HG02610 (cell line): Measurements from ENCODE around the gene HOXB2.

ENCODE experiments used
- ATAC-seq: cut with Tn5 transposase; IDR thresholded peaks from one replicate; pipeline ENCODE4 v1.9.1; 2021; ENCODE audit warnings: mild to moderate bottlenecking, moderate library complexity; ENCODE audit not compliant: unreplicated experiment

Gene HOXB2

DNA sequence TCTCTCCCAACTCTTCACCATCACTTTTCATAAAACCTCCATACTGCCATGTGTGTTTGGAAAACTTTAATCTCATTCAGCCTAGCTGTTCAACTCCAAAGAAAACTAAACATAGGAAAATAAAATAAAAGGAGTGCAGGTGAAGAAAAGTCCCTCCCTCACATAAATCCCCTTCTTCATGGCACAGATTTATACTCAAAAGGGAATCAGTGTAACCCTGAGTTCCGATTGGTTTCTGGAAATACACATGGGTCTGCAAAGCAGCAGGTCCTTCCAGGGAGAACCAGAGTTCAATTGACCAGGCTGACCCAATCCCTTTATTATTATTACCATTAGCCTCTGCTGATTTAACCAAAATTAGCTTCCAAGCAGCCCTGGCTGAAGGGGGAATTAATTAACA lies 8.9 kb upstream of the HOXB2 start:
- no peak for ATAC-seq

DNA sequence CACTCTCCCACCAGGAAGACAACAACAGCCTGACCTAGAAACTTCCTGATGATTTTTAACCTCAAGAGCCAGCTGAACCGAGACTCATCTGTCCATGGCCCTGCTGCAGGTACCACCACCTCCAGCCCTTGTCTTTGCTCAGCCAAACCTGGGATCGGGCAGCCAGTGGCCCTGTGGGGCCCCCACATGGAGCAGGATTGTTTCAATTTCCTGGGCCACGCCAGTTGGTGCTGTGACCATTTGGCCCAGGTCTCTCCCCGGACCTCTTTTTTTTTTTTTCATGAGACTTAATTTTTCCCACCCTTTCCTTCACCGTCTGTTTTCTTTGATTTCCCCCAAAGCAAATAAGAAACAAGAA lies 8.3 kb upstream of the HOXB2 start:
- no peak for ATAC-seq

DNA sequence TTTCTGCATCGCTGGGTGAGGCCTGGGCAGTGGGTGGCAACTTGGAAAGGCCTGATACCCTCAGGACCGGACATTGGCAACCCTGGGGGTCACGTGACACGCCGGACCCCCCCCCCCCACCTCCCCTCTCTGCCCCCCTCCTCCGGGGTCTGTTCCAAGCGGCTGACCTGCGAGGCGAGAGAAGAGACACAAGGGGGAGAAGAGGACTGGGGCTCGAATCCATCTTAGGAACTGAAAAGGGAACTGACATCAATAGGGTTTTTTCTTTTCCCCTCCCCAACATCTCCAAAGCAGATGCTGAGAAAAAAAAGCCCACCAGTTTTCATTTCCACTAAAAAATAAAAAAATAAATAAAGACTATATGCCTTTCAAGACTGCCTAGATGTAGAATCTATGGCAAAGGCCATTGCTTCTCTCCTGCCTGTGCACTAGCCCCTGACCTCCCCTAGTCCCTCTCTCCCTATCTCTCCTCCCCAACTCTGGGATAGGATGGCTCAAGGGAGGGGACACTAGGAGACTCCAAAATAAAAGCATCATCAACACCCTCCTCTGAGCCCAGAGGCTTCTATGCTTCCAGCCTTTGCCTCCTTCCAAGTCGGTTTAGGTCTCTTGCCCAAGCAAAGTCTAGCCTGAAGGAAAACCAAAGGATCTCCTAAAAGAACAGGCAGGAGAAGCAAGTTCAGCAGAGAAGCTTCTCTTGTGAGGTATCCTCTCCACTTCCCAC lies 7.7 kb upstream of the HOXB2 start:
- ATAC-seq, result no peak

DNA sequence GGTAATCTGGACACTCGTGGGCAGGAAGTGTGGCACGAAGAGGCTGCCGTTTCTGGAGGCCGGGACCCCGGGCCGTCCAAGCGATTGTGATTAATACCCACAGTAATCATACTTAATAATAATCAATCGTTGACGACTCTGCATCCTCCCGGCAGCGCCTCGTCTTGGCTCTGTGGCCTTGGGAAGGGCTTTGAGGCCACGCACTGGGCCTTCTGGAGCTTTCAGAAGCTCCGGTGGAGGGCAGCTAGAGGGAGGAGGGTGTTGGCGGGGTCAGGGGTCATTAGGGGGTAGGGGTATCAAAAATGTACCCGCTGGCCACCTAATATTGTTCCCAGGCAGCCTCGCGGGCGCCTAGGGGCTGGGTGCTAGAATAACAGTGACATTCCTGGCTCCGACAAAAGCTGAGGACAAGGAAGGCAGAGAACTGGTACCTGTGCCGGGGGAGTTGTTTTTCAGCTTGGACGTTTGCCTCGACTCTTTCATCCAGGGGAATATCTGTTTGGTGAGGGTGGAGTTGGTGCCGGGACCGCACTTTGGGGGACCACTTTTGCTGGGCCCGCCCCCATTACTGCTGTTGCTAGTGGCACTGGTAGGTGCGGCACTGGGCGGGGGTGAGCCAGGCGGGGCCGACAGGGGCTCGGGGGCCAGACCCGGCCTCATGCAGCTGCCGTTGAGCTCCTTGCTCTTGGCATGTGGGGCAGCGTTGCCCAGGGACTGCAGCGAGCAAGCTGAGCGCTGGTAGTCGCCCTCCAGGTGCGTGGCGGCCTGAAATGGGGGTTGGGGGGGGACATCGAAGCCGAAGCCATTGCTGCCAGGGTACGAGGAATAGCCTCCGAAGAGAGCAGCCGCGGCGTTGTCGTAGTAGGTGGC lies 6.9 kb upstream of the HOXB2 start:
- ATAC-seq, result no peak

DNA sequence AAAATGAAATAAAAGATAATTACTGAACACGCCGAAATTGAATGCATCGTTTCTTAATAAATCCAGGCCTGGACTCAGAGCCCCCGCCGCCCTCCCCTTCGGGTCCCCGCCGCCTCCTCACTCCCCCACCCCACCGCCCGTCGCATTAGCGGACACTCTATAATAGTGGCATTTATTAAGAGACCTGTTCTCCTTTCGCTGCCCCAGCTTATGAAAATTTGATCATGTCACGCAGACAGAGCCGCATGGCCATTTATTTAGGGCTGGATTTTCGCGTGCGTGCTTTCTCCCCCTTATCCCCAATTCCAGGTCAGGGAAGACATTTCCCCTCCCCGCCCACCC lies 6.3 kb upstream of the HOXB2 start:
- no peak for ATAC-seq

DNA sequence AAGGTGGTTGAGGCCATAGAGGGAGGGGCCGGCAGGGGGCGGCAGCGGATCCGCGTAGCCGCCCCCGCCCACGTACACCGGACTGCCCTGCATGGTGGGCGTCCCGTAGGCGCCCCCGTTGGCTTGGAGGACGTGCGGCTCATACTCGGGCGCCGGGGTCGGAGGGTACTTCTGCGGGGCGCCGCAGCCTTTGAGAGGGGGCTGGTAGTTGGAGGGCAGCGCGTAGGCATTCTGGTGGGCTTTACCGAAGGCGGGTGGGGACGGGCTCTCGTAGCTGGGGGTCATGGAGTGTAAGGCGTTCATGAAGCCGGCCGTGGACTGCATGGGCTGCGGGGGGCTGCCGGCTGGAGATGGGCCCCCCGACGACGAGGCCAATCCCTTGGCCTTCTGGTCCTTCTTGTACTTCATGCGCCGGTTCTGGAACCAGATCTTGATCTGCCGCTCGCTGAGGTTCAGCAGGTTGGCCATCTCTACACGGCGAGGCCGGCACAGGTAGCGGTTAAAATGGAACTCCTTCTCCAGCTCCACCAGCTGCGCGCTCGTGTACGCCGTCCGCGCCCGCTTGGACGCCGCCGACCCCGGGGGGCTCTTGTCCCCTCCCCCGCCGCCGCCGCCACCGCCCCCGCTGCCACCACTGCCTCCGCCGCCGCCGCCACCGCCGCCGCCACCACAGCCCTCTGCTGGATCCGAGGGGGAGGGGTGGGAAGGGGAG lies 5.7 kb upstream of the HOXB2 start:
- ATAC-seq, result no peak

DNA sequence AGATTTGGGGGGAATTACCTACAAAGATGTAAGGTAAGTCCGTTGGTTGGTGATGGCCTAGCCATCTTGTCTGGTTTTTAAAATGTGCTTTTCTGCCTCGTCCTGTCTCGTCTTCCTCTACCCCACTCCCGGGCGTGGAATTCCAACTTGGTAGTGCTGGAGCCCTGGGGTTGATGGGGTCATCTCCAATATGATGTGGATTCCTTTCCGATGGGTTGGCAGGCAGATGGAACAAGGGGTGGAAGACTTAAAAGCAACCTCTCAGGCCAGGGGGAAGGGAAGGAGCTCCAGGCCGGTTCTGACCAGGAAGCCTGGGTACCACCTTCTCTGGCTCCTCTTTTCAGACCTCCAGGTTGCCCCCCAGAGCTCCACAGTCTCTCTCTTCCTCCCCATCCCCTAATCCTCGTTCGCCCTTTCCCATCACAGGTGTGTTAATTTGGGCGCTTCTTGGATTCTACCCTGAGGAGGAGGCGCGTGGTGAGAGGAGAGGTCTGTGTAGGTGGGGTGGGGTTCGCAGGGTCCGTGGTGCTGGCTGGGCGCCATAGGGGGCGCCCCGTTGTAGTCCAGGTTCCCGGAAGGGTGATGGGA lies 5.1 kb upstream of the HOXB2 start:
- ATAC-seq, result no peak

DNA sequence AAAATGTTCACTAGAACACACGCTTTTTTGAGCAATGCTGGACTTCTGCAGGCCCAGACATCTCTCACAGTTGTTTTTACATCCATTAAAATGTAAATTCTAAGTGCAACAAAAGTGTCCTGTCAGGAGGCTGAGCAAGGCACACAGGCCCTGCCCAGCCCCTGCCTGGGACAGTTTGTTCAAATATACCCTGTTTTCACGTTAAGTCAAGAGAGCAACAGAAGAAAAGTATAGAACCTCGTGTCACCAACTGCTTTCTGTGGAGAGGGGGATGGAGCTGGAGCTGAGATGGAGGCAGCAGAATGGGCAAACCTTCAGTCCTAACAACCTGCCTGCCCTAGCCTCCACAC lies 4.3 kb upstream of the HOXB2 start:
- no peak for ATAC-seq

DNA sequence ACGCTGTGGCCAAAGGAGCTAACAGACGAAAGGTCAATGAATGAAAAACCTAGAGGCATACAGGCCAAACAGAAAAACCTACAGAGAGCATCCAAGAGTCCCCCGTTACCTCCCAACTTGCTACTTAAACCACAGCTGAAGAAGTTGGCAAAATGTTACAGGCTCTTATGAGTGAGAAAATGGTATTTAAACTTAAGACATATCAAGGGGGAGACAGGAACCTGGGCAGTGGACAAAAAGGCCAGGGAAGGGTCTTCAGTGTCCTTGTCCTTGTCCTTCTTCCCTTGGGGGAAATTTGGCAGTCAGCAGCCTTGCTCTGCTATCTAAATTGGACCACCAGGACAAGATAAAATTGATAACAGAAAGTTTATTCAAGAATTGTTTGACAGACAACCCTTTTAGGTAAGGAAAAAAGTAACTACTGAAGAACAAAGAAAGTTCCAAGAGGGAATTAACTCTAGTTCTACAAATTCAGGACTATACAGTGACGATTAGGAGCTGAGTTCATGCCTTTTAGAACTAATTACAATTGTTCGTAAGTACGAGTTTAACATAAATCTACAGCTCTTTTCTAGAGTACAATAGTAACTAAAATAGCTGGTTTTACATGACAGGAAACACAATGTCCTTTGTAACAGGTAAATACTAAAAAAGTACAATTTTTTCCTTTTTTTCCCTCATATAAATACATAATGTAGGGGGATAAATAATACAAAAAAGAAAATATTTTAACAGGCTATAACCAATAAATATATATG lies 3.8 kb upstream of the HOXB2 start:
- no peak for ATAC-seq

DNA sequence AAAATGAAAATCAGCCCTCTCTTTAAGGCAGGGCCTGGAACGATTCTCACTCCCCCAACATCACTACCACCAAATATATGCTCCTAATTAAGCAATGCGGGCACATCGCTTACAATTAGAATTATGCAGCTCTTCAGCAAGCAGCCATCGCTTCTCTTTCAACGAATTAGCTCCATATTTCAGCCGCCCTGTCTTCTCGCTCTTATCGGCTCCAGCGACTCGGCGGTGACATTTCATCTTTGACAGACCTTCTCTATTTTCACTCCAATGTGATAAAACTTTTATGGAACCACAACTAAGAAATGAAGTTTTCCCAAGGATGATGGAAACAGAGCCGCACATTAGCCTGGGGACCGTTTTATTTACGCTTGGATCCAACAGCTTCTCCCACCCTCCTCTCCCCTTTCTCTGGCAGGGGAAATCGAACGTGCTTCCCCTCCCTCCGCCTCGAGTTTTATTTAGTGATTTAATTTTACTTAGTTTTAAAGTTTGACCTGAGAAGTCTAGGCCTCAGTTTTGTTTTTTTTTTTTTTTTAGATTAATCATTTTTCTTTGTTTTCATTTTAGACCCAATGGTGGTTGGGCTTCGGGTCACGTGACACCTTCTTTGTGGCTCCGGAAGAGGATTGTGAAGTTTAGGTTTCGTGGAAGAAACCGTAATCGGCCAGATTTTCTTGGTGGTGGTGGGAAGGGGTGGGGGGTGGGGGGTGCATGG lies 3.1 kb upstream of the HOXB2 start:
- ATAC-seq, result no peak

DNA sequence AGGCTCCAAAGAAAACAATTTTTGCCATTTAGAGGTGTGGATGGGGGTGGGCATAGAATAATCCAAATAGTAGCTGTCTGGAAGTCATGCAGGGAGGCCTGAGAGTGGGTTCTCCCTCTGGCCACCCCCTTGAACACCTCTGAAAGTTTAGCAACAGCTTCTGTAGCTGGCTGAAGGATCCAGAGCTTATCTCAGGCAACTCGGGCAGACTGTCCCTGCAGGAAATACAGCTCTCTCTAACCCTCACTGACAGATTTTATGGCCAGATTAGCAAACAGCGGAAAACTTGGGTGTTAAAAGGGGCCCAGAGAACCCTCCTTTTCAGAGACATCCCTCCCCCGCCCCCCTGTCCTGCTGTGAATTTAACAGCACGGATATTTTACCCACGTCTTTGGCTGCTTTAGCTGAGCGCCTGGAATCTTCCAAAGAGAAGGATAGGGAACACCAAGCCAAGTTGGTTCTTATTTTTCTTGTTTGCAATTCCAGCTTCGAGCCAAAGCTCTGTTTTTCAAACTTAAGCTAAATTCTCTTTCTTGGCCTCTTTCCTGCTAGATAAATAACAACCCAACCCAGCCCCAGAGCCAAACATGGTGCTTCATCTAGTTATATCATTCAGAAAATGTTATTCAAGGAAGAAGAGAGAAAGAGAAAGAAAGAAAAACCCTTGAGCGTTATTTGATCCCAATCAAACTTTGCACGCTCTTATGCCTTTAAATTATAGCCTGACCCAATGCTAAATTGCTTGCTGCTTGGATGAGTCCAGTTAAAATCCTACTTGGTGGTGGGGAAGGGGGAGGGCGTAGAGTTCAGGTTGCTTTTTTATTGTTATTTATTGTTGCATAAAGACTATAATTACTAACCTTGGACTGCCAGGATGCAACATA lies 2.3 kb upstream of the HOXB2 start:
- no peak for ATAC-seq

DNA sequence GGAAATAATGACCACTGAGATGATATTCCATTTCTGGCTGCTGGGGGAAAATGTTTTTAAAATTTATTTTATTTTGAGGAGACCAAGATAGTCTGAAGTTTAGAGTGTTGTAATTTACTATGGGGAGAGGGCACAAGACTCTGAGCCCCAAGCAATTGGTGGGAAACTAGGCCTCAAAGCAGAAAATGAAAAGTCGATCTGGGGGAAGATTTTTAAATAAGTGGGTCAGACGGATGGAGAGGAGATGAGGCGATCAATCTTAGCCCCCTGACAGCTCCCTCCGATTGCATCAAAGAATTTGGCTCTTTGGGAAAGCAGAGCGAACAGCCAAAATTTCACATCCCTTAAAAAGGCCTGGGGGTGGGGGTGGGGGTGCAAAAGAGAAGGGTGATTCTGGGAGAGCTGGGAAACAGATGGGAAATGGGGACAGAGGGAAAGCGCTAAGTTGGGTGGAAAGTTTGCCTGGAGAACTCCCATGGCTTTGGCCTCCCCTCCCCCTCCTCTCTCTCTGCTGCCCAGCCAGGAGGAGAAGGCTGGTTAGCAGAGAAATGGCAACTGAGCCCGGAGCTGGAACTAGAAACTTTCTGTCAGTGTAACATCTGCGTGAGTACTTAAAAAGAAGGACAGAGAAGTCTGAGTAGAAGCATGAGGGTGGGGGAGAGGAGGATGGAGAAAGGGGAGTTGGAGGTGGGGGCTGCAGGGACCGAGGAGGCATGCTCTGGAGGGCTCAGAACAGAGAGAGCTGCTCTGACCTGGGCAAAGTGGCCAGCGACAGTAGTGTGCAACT lies 1.4 kb upstream of the HOXB2 start:
- no peak for ATAC-seq

DNA sequence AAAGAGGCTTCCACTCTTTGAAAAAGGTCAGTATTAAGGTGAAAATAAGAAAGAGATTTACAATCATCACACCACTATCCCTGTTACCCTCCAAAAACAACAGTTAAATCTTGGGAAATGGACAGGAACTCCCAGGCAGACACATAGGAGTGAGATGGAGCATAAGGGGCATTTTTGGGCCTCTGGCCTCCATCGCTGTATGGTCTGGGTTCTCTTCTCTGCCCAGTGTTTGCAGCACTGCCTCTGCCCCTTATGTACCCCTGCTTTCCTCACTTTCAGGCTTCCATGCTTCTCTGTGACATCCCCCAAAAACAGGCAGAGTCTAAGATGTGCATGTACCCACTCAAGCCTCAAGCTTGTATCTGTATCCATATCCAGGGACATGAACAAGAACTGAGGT lies 630 bp upstream of the HOXB2 start:
- ATAC-seq, result no peak

DNA sequence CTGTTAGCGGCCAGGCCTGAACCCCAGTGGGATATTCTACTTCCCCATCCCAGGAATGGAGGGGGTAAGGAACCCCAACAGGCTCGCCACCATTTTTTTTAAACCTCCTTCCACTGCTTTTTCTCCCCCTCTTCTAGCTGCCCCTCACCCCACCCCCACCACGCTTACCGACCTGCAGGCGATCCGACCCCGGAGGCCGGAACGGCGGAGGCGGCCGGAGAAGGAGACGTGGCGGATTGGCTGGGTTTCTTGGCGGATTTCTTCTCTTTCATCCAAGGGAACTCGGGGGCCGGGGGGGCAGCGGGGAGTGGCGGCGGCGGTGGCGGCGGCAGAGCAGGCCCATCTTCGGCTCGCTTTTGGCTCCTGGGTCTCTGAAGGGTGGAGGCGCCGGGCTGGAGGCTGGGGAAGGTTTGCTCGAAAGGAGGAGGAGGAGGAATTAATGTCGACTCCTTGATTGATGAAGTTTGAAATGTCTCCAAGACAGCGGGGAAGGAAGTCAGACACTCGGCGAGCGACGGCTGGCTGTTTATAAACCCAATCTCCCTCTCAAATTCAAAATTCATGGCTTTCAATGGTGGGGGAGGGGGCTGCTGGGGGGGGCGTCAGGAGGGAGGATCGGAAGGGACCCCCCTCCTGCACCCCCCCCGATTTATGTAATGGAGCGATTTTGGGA lies 424 bp downstream of the HOXB2 start:
- ATAC-seq, result no peak

DNA sequence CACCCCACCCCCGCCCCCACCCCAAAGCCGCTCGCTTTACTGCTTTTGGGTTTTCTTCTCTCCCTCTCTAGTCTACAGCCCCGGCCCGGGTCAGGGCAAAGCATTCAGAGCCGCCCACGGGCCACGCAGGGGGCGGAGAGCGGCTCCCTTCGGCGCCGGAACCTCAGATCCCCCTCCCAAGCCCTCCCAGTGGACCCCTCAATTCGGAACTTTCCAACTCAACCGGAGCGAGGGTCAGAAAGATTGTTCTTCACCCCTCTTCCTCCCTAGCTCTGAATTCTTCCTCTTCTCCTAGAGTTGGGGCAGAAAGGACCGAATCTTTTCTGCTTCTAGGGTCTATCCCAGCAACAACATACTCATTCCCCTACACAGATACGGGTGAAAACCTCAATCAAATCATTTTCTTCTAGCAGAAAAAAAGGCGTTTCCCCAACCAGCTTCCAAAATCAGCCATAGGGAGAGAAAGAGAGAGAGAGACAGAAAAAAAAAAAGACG lies 1.0 kb downstream of the HOXB2 start:
- peak; percentile 31 for ATAC-seq

DNA sequence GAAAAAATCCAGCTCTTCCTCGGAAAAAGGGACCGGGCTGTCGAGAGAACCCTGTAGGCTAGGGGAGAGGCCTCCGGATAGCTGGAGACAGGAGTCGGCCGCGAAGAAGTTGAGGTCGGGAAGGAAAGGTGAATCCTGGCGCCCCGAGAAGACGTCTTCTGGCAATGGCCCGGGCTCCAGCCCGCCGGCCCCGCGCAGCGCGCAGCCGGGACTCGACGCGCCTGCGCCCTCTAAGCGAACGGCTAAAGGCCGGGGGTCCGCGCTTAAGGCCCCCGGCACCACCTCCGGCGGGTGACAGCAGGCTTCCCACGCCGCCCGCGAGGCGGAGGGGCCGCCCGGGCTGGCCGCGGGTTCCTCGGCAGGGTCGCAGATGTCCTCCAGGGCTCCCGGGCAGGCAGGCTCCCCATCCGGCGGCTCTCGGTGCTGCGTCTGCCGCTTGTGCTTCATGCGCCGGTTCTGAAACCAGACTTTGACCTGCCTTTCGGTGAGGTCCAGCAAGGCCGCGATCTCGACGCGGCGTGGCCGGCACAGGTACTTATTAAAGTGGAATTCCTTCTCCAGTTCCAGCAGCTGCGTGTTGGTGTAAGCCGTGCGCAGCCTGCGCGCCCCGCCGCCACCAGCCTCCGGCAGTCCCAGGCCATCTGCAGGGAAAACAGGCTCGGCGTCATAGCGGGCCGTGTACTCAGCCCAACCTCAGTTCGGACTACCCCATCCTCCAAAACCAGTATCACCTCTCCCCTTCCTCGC lies 1.6 kb downstream of the HOXB2 start:
- peak; percentile 41 for ATAC-seq

DNA sequence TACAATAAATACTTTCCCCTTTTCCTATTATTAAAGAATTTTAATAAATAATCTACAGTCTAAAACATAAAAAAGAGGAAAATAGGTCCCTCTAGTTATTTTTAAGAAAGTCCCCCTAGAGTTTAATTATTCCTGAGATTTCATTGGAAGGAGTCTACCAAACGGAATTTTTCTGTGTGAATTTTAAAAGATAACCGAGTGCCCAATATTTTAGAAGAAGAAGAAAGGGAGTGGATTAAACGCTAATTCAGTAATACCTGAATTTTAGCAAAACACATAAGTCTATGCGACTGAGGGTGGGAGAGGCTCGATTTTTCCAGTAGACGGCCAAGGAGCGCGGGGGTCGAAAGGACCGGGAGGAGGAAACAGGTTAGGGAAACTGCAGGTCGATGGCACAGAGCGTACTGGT lies 2.2 kb downstream of the HOXB2 start:
- ATAC-seq, result no peak
